ENCODE results near the gene FAM222A.

The FAM222A gene

GRCh38 chr12:109738878-109739665 lies 25.4 kb downstream of the FAM222A start:
- DNase-seq, result no peak

GRCh38 chr12:109739747-109740693 lies 26.4 kb downstream of the FAM222A start:
- DNase-seq, result no peak

GRCh38 chr12:109740694-109741245 lies 27.1 kb downstream of the FAM222A start:
- DNase-seq, result no peak

- no peak for DNase-seq
Observed at GRCh38 chr12:109741286-109741969, 27.8 kb downstream of the FAM222A start.

GRCh38 chr12:109741970-109742703 lies 28.5 kb downstream of the FAM222A start:
- DNase-seq, result no peak

GRCh38 chr12:109743076-109743910 lies 29.7 kb downstream of the FAM222A start:
- no peak for DNase-seq

GRCh38 chr12:109744026-109744425 lies 30.4 kb downstream of the FAM222A start:
- no peak for DNase-seq

GRCh38 chr12:109744986-109745942 lies 31.6 kb downstream of the FAM222A start:
- DNase-seq, result no peak

- DNase-seq, result no peak
Observed at GRCh38 chr12:109752117-109753053, 38.8 kb downstream of the FAM222A start.

- no peak for DNase-seq
Observed at GRCh38 chr12:109753054-109753401, 39.4 kb downstream of the FAM222A start.

GRCh38 chr12:109753959-109754358 lies 40.3 kb downstream of the FAM222A start:
- no peak for DNase-seq

GRCh38 chr12:109756457-109756856 lies 42.8 kb downstream of the FAM222A start:
- no peak for DNase-seq

GRCh38 chr12:109757671-109758265 lies 44.1 kb downstream of the FAM222A start:
- DNase-seq, result no peak

GRCh38 chr12:109758426-109759420 lies 45.1 kb downstream of the FAM222A start:
- DNase-seq, result no peak

- no peak for DNase-seq
Observed at GRCh38 chr12:109759595-109759994, 46.0 kb downstream of the FAM222A start.

- no peak for DNase-seq
Observed at GRCh38 chr12:109760031-109760929, 46.7 kb downstream of the FAM222A start.
